Natural killer cell (primary cell): Measurements from ENCODE around the gene HAPLN3. TPM values are rescaled to one million over a fixed set of nuclear protein-coding genes. Genes with fewer than 3 reads are reported as not detected.

Source experiments
- ATAC-seq, 3 donors: fragments of 150-1000 bp in 2 of 3; fragments of 200-7000 bp in 1 of 3; cut with Tn5 transposase; 1 replicate in 1 of 3; 2 replicates in 2 of 3; pipeline ENCODE4 v1.10.0; 2021; ENCODE audit warnings: mild to moderate bottlenecking in 2 of 3, moderate library complexity in 2 of 3
- DNase-seq, 2 donors: peaks; one replicate each; pipeline versions ENCODE4 v3.0.0 to v3.0.0-alpha.2; 2013 to 2021; ENCODE audit warnings: mixed read lengths in 1 of 2
- H3K27ac ChIP-seq: one replicate; pipeline ENCODE4 v1.5.1; 2013; ENCODE audit warnings: mild to moderate bottlenecking, low read length
- H3K27me3 ChIP-seq: one replicate; pipeline ENCODE4 v1.6.1; 2013; ENCODE audit warnings: low read length; ENCODE audit not compliant: control insufficient read depth, insufficient read depth
- H3K36me3 ChIP-seq: one replicate; pipeline ENCODE4 v1.6.1; 2013; ENCODE audit warnings: low read length; ENCODE audit not compliant: control insufficient read depth, insufficient read depth
- H3K4me1 ChIP-seq: one replicate; pipeline ENCODE4 v1.6.1; 2013; ENCODE audit warnings: low read length; ENCODE audit not compliant: control insufficient read depth, insufficient read depth
- H3K4me3 ChIP-seq: one replicate; pipeline ENCODE4 v1.5.1; 2013; ENCODE audit warnings: low read length
- H3K9me3 ChIP-seq: one replicate; pipeline ENCODE4 v1.6.1; 2013; ENCODE audit warnings: low read length; ENCODE audit not compliant: control insufficient read depth, insufficient read depth
- H3K27ac Mint-ChIP-seq, 2 donors: one replicate each; pipeline ENCODE4 v1.8.0; 2022; ENCODE audit warnings: mild to moderate bottlenecking in 2 of 2, mixed read lengths in 2 of 2, moderate library complexity in 1 of 2
- H3K27me3 Mint-ChIP-seq, 2 donors: one replicate each; pipeline ENCODE4 v1.8.0; 2022; ENCODE audit warnings: low read depth in 2 of 2, mixed read lengths in 2 of 2
- H3K36me3 Mint-ChIP-seq: one replicate; pipeline ENCODE4 v1.8.0; 2022; ENCODE audit warnings: mixed read lengths
- H3K4me1 Mint-ChIP-seq, 2 donors: one replicate each; pipeline ENCODE4 v1.8.0; 2022; ENCODE audit warnings: mixed read lengths in 2 of 2
- H3K4me3 Mint-ChIP-seq: one replicate; pipeline ENCODE4 v1.8.0; 2022; ENCODE audit warnings: mild to moderate bottlenecking, moderate library complexity, mixed read lengths
- H3K9me3 Mint-ChIP-seq, 2 donors: one replicate each; pipeline ENCODE4 v1.8.0; 2022; ENCODE audit warnings: mixed read lengths in 2 of 2
- WGBS: methylation state at CpG from one replicate; pipeline ENCODE4 v1.1.7; 2013; ENCODE audit warnings: missing lambda C conversion rate; ENCODE audit not compliant: insufficient coverage; 5-methylcytosine and 5-hydroxymethylcytosine counted together
- intact Hi-C: fragments of 100-400 bp; cut with micrococcal nuclease; formaldehyde crosslinking; loops from one replicate; pipeline ENCODE4 v1.14.2; 2022
- total RNA-seq, 4 donors: library from RNA; stranded (reverse); fragments of 120-200 nt in 1 of 4; gene quantifications; one replicate each; pipeline versions ENCODE4 v1.2.3 to v1.2.4, GENCODE V29; 2013 to 2022
- TF ChIP-seq, protein P1 (sequence below): fragments of 200-600 bp; IDR thresholded peaks from one replicate; pipeline ENCODE4 v1.8.0; 2022; ENCODE audit warnings: antibody characterized with exemption

HAPLN3 gene
- total RNA-seq, 3 donors from 2014 or later (not counting 1 experiment from before 2014, with no cell fraction given) = 10.1 to 10.8 (median 10.4) TPM

DNA sequence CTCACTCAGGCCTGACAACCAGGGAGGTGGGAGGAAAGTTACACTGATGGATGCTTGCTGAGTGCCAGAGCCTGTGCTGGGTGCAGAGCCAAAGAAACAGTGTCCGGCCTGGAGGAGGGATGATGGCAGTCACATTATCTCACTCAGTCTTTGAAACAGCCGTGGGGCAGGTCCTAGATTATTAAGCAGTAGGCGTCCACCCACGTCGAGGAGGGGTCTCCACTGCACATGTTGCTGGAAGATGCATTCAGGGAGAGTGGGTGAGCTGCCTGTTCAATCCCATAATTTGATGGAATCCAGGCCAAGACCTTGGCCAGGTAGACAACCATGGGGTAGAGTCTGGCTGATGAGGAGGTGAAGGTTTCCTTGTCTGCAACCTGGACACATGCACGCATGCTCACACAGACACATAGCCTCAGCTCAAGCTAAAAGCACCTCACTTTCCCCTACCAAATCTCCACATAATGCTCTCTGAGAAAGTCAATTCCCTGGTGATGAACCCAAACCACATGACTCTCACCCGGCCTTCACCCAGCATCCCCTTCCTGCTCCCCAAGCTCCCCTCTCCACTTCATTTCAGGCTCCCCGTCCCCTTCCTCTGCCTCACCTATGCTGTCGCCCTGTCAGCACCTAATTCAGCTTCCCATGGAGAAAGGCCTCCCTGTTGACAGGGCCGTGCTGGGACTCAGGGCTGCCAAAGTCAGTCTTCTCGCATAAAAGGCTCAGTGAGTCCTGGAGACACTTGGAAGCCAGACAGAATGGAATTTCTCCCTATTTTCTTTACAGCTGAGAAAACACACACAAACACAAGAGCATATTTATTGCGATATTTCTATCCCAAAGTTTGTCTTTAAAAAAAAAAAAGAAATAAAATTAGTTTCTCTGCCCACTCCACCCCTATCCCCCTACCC lies 62.3 kb downstream of the HAPLN3 start:
- DNase-seq (no peak), ATAC-seq (no peak)
- WGBS = 90% methylated on average over 12 of the region's 12 CpGs
- TF ChIP-seq, protein P1, sequence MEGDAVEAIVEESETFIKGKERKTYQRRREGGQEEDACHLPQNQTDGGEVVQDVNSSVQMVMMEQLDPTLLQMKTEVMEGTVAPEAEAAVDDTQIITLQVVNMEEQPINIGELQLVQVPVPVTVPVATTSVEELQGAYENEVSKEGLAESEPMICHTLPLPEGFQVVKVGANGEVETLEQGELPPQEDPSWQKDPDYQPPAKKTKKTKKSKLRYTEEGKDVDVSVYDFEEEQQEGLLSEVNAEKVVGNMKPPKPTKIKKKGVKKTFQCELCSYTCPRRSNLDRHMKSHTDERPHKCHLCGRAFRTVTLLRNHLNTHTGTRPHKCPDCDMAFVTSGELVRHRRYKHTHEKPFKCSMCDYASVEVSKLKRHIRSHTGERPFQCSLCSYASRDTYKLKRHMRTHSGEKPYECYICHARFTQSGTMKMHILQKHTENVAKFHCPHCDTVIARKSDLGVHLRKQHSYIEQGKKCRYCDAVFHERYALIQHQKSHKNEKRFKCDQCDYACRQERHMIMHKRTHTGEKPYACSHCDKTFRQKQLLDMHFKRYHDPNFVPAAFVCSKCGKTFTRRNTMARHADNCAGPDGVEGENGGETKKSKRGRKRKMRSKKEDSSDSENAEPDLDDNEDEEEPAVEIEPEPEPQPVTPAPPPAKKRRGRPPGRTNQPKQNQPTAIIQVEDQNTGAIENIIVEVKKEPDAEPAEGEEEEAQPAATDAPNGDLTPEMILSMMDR = no peak
- Mint-ChIP-seq H3K36me3 (no peaks in the 10 kb centered on the region), H3K4me1 (peaks cover 0 to 4% of the 10 kb centered on the region in 2 donors), H3K9me3 (no peaks in the 10 kb centered on the region), H3K27me3 (no peaks in the 10 kb centered on the region), H3K4me3 (no peak overlapping the region), H3K27ac (no peak overlapping the region)
- Histone ChIP-seq H3K27me3 (no peaks in the 10 kb centered on the region), H3K9me3 (no peaks in the 10 kb centered on the region), H3K4me3 (no peak overlapping the region), H3K36me3 (no peaks in the 10 kb centered on the region), H3K4me1 (no peaks in the 10 kb centered on the region), H3K27ac (no peak overlapping the region)
- intact Hi-C loops = no loop called here

DNA sequence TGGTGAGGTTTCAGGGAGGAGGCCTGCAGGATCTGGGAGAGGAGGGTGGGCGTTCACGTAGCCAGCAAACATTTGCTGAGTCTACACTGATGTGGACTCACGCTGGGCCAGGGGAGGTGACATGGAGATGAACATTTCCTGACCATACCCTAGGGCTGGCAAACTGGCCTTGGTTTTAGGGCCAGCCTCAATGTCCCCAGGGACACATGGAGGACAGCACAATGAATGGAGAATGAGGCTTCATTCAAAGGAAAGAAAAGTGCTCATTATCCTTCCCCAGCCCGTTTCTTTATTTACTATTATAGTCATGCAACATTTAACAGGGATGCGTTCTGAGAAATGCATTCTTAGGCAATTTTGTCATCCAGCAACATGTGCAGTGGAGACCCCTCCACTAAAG lies 65.3 kb downstream of the HAPLN3 start:
- 80% methylated on average over 5 of the region's 5 CpGs for WGBS
- intact Hi-C loops = no loop called here

DNA sequence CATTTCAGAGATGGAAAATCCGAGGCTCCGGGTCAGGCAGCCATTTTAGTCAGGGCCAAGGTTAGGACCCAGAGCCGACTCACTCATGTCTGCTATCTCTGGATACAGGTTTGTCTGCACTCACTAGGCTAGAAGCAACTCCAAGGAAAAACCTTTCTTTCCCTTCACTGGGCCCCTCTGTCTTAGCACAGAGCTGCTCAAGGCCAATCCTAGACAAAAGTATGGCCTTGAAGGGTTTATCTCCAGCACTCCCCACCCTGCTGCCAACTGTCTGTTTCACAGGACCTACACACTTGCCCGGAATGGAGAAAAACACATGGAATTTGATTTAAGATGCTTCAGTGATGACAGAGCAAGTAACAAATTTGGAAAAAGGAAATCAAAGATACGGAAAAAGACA lies 66.6 kb downstream of the HAPLN3 start:
- intact Hi-C loops = no loop called here
- H3K27me3 Mint-ChIP-seq = peaks cover 0 to 6% of the 10 kb centered on the region in 2 donors
- no peak overlapping the region for H3K4me3 Mint-ChIP-seq
- ATAC-seq (no peak), DNase-seq (no peak)
- H3K4me3 ChIP-seq = no peak overlapping the region
- H3K9me3 ChIP-seq = no peaks in the 10 kb centered on the region
- H3K4me1 ChIP-seq = no peaks in the 10 kb centered on the region
- 91% methylated on average over 5 of the region's 5 CpGs for WGBS
- TF ChIP-seq, protein P1 = no peak
- H3K27ac ChIP-seq = no peak overlapping the region
- H3K27ac Mint-ChIP-seq = no peak overlapping the region
- H3K27me3 ChIP-seq = no peaks in the 10 kb centered on the region
- H3K9me3 Mint-ChIP-seq = no peaks in the 10 kb centered on the region
- H3K4me1 Mint-ChIP-seq = no peaks in the 10 kb centered on the region
- no peaks in the 10 kb centered on the region for H3K36me3 Mint-ChIP-seq
- H3K36me3 ChIP-seq = no peaks in the 10 kb centered on the region

More for the DNA sequence above, 65.3 kb downstream of the HAPLN3 start:
- peaks cover 0 to 3% of the 10 kb centered on the region in 2 donors for H3K27me3 Mint-ChIP-seq
- DNase-seq = no peak
- H3K4me1 Mint-ChIP-seq = peaks cover 0 to 4% of the 10 kb centered on the region in 2 donors
- no peak overlapping the region for H3K4me3 Mint-ChIP-seq
- ATAC-seq = no peak
- H3K9me3 Mint-ChIP-seq = no peaks in the 10 kb centered on the region
- Histone ChIP-seq H3K27ac (no peak overlapping the region), H3K4me1 (no peaks in the 10 kb centered on the region), H3K4me3 (no peak overlapping the region), H3K27me3 (no peaks in the 10 kb centered on the region), H3K36me3 (no peaks in the 10 kb centered on the region), H3K9me3 (no peaks in the 10 kb centered on the region)
- no peak overlapping the region for H3K27ac Mint-ChIP-seq
- TF ChIP-seq, protein P1 = no peak
- H3K36me3 Mint-ChIP-seq = no peaks in the 10 kb centered on the region

Other genes with a start within 250 kb of the HAPLN3 start
- not detected for gene ACAN, start 92.1 kb downstream of the HAPLN3 start, total RNA-seq
- 100 to 1,000 TPM in 1 of 3 donors, 10 to 100 TPM in 2; 39.0 to 110 (median 72.5) TPM for gene MFGE8, start 17.8 kb upstream of the HAPLN3 start, total RNA-seq
- gene ABHD2, start 192.9 kb upstream of the HAPLN3 start, total RNA-seq = 100 to 1,000 TPM; 187 to 236 (median 191) TPM